Endothelial cell of umbilical vein (primary cell): ENCODE results near the gene GSK3A. TPM values are rescaled to one million over a fixed set of nuclear protein-coding genes. Genes with fewer than 3 reads are reported as not detected.

Source experiments
- BruUV-seq: library from RNA; stranded (reverse); fragments of 400-500 nt; replicated peaks from 2 replicates; lab custom pipeline; 2021; lab: Mats Ljungman, UMichigan
- CTCF ChIA-PET: fragments of 300-600, 350-600 bp; sonication (Branson Sonifier 250); formaldehyde crosslinking; loops from one replicate; lab custom pipeline; 2021; ENCODE audit warnings: antibody characterized with exemption, inconsistent platforms; lab: Charles Lee
- POLR2A ChIA-PET: fragments of 300-600, 350-600 bp; sonication (Branson Sonifier 250); formaldehyde crosslinking; loops from one replicate; lab custom pipeline; 2021; ENCODE audit warnings: antibody characterized with exemption, inconsistent platforms; lab: Charles Lee
- DNase-seq: peaks from one replicate; pipeline ENCODE4 v3.0.0-alpha.2; 2011; ENCODE audit warnings: low read depth, low spot score
- FAIRE-seq: peaks from 2 replicates; lab custom pipeline; 2011; peaks lifted over from hg19 to GRCh38; lab: Jason Lieb, UNC
- H2AFZ ChIP-seq: 2 replicates; pipeline ENCODE4 v1.6.0; 2012; ENCODE audit warnings: low read depth, low read length, control low read depth, inconsistent platforms
- H3K27ac ChIP-seq: 2 replicates; pipeline ENCODE4 v1.5.1; 2011; ENCODE audit warnings: low read depth, mild to moderate bottlenecking, control low read depth, low read length, moderate library complexity; ENCODE audit not compliant: insufficient read depth
- H3K27me3 ChIP-seq, 2 experiments: 2 replicates each; pipeline versions ENCODE4 v1.6.0 to v1.6.1; 2011; ENCODE audit warnings: low read length in 2 of 2, mixed read lengths in 1 of 2; ENCODE audit not compliant: control insufficient read depth in 2 of 2, insufficient read depth in 2 of 2
- H3K36me3 ChIP-seq, 2 experiments: 2 replicates in 1 of 2; 3 replicates in 1 of 2; pipeline ENCODE4 v1.5.1; 2011; ENCODE audit warnings: low read length in 2 of 2, mild to moderate bottlenecking in 1 of 2, moderate library complexity in 1 of 2; ENCODE audit not compliant: control insufficient read depth in 2 of 2, insufficient read depth in 2 of 2; ENCODE audit errors: extremely low read depth in 1 of 2
- H3K4me1 ChIP-seq: 3 replicates; pipeline ENCODE4 v1.5.1; 2011; ENCODE audit warnings: mild to moderate bottlenecking, low read length; ENCODE audit not compliant: control insufficient read depth, insufficient read depth; ENCODE audit errors: extremely low read depth
- H3K4me2 ChIP-seq: 2 replicates; pipeline ENCODE4 v1.6.1; 2011; ENCODE audit warnings: low read length, control low read depth, mixed read lengths; ENCODE audit not compliant: insufficient read depth
- H3K4me3 ChIP-seq, 3 experiments: fragments of 200-600 bp in 1 of 3; sonication (generic), shearing (Covaris generic) in 1 of 3; replicated peaks in 1 of 3; 2 replicates each; pipeline ENCODE4 v1.5.1; 2011 to 2016; ENCODE audit warnings: control low read depth in 3 of 3, low read length in 3 of 3, mild to moderate bottlenecking in 2 of 3, inconsistent platforms in 1 of 3, low read depth in 1 of 3, moderate library complexity in 1 of 3; ENCODE audit not compliant: insufficient read depth in 1 of 3
- H3K79me2 ChIP-seq: 2 replicates; pipeline ENCODE4 v1.6.0; 2012; ENCODE audit warnings: low read length, inconsistent platforms; ENCODE audit not compliant: control insufficient read depth, insufficient read depth
- H3K9ac ChIP-seq: replicated peaks from 2 replicates; pipeline ENCODE3; 2011; ENCODE audit warnings: low read length, control low read depth; ENCODE audit not compliant: insufficient read depth; ENCODE audit errors: extremely low read depth
- H3K9me1 ChIP-seq: replicated peaks from 3 replicates; pipeline ENCODE4 v1.6.0; 2011; ENCODE audit warnings: mild to moderate bottlenecking, low read length; ENCODE audit not compliant: control insufficient read depth, insufficient read depth; ENCODE audit errors: extremely low read depth
- H3K9me3 ChIP-seq: replicated peaks from 2 replicates; pipeline ENCODE4 v1.5.1; 2012; ENCODE audit warnings: low read length, inconsistent platforms; ENCODE audit not compliant: control insufficient read depth, insufficient read depth
- H4K20me1 ChIP-seq: replicated peaks from 2 replicates; pipeline ENCODE3; 2011; ENCODE audit warnings: mild to moderate bottlenecking, low read length; ENCODE audit not compliant: control insufficient read depth, insufficient read depth; ENCODE audit errors: extremely low read depth
- FOS ChIP-seq: IDR thresholded peaks from 2 replicates; pipeline ENCODE4 v1.6.1; 2011; ENCODE audit warnings: mild to moderate bottlenecking, low read length, moderate library complexity, borderline replicate concordance; ENCODE audit not compliant: insufficient read depth
- JUN ChIP-seq: IDR thresholded peaks from 2 replicates; pipeline ENCODE4 v1.6.1; 2011; ENCODE audit warnings: borderline replicate concordance, low read depth; ENCODE audit not compliant: insufficient read length, insufficient read depth
- POLR2A ChIP-seq: IDR thresholded peaks from 2 replicates; pipeline ENCODE4 v1.6.1; 2012; ENCODE audit warnings: low read depth, mild to moderate bottlenecking, control low read depth, low read length
- POLR2AphosphoS5 ChIP-seq: IDR thresholded peaks from 2 replicates; pipeline ENCODE4 v1.6.1; 2012; ENCODE audit warnings: low read depth, mild to moderate bottlenecking, control low read depth, low read length, moderate library complexity; ENCODE audit not compliant: insufficient read depth
- dilution Hi-C: fragments of 300-500 bp; cut with MboI; formaldehyde crosslinking; loops from one replicate; pipeline ENCODE4 v1.15.0; 2019; ENCODE audit warnings: low sequenced_read_pairs; ENCODE audit not compliant: extremely low pct_ligation_motif_present
- intact Hi-C: fragments of 100-400 bp; cut with micrococcal nuclease; formaldehyde crosslinking; loops from one replicate; pipeline ENCODE4 v1.10.0; 2022
- polyA plus RNA-seq, 4 experiments: library from polyadenylated mRNA; depleted of rRNA in 3 of 4; stranded (reverse) in 3 of 4; unstranded in 1 of 4; fragments of >200 nt; gene quantifications; 2 replicates each; pipeline versions ENCODE4 v1.2.1 to v1.2.3, GENCODE V29; 2011 to 2012; ENCODE audit warnings: missing spikeins in 1 of 4
- total RNA-seq: library from RNA; stranded (reverse); gene quantifications from 2 replicates; pipeline ENCODE4 v1.2.3, GENCODE V29; 2021

Gene GSK3A
- total and polyA plus RNA-seq, 2 donors (not counting 3 experiments of a cell fraction or from before 2014, with no cell fraction given): 49.5 to 73.7 TPM

DNA sequence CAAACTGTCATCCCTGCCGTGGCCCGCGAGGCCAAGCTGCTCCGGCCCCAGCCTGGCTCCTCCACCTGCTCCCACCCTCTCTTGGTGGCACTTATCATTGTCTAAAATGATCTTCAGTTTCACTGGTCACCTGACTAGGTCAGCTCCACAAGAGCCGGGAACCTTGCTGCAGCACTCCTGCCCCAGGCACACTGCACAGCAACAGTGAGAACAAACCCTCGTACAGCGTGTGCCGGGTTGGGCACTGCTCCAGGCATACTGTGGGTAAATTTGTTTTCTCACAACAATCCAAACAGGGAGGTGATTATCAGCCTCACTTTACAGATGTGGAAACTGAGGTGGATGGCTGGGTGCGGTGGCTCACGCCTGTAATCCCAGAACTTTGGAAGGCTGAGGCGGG is 33.8 kb downstream of the GSK3A start:
- no peaks in the 10 kb centered on the region for H3K9me3 ChIP-seq
- no peaks in the 10 kb centered on the region for H3K27me3 ChIP-seq
- no peaks in the 10 kb centered on the region for H4K20me1 ChIP-seq
- FAIRE-seq (no peak), DNase-seq (no peak)
- H3K9me1 ChIP-seq: no peaks in the 10 kb centered on the region
- peaks cover 0 to 26% of the 10 kb centered on the region in 2 experiments for H3K36me3 ChIP-seq
- H3K9ac ChIP-seq: no peak overlapping the region
- ChIA-PET CTCF (no interaction called here), POLR2A (no interaction called here)
- no TSS peak for BruUV-seq
- no peaks in the 10 kb centered on the region for H3K79me2 ChIP-seq
- H2AFZ ChIP-seq: no peak overlapping the region
- no peak overlapping the region for H3K4me3 ChIP-seq
- no peak for TF ChIP-seq POLR2A
- peak overlapping the region; percentile 52 for H3K27ac ChIP-seq
- dilution Hi-C loops (no loop called here), intact Hi-C loops (no loop called here)
- peaks cover 17% of the 10 kb centered on the region for H3K4me1 ChIP-seq
- no peak overlapping the region for H3K4me2 ChIP-seq

DNA sequence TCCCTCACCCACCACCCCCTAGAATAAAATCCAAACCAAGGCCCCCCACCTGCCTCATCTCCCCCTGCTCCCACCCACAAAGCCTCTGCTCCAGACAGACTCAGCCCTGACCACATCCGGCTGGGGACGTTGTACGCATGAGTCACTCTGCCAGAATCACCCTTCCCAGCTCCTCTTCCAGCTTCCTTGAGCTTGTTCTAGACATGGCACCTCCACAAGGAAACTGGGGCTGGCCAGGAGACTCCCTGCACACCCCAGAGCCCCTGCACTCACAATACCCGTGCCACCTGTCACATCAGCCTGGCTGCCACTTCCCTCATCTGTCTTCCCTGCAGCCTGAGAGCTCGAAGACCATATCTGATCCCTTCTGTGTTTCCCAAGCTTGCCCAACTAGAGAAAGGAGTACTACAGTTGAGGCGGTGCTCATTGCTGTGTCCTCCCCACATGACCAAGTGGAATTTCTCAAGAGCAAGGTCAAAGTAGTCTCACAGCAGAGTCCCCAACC is 34.6 kb downstream of the GSK3A start:
- Histone ChIP-seq H3K79me2 (no peaks in the 10 kb centered on the region), H3K27me3 (no peaks in the 10 kb centered on the region), H3K9ac (no peak overlapping the region), H2AFZ (no peak overlapping the region), H3K36me3 (peaks cover under 1 to 31% of the 10 kb centered on the region in 2 experiments), H3K27ac (peak overlapping the region; percentile 52), H3K9me3 (no peaks in the 10 kb centered on the region), H3K4me3 (no peak overlapping the region), H3K4me2 (no peak overlapping the region), H3K9me1 (no peaks in the 10 kb centered on the region), H3K4me1 (peaks cover 17% of the 10 kb centered on the region), H4K20me1 (no peaks in the 10 kb centered on the region)
- intact Hi-C loops (no loop called here), dilution Hi-C loops (no loop called here)
- POLR2A ChIA-PET: interaction anchor here (0.7 kb wide), 1 partner anchor 89 kb away, joined by 5 read pairs; no protein-coding TSS in a partner anchor
- BruUV-seq: no TSS peak
- CTCF ChIA-PET: interaction anchor here (0.7 to 1.0 kb wide), 2 partner anchors 9 to 31 kb away, joined by 3 read pairs; no protein-coding TSS in a partner anchor
- DNase-seq (peak; percentile 30), FAIRE-seq (peak; percentile 93)
- TF ChIP-seq JUN (peak; percentile 30), POLR2AphosphoS5 (peak; percentile 43), FOS (peak; percentile 78), POLR2A (no peak)
